ENCODE data around the gene IER3IP1.
"Not testable (repeated sequence)": the region's sequence is repeated elsewhere in the genome, so short reads cannot be mapped to it uniquely, and the experiment has no call there.

Gene IER3IP1

GRCh38 chr18:47158404-47158803 lies 17.8 kb downstream of the IER3IP1 start:
- not testable (repeated sequence) for DNase-seq (ENCODE audit: low read depth)

- DNase-seq (ENCODE audit: low read depth), result no peak
These were observed 24.7 kb downstream of the IER3IP1 start for GRCh38 chr18:47151439-47151838.

- no peak for DNase-seq (ENCODE audit: low read depth)
These were observed 25.3 kb downstream of the IER3IP1 start for GRCh38 chr18:47150824-47151366.

GRCh38 chr18:47150029-47150823 lies 25.9 kb downstream of the IER3IP1 start, which contains the start of gene HDHD2:
TSS of gene HDHD2 (minus strand) at chr18:47150500. CDS start at chr18:47136439, 14,061 bp downstream.
- DNase-seq (ENCODE audit: low read depth), result peak; percentile 55

GRCh38 chr18:47149457-47150028 lies 26.6 kb downstream of the IER3IP1 start:
- no peak for DNase-seq (ENCODE audit: low read depth)

GRCh38 chr18:47146206-47146605 lies 30.0 kb downstream of the IER3IP1 start:
- DNase-seq (ENCODE audit: low read depth), result no peak

GRCh38 chr18:47143899-47144485 lies 32.2 kb downstream of the IER3IP1 start:
- DNase-seq (ENCODE audit: low read depth), result no peak

- no peak for DNase-seq (ENCODE audit: low read depth)
These were observed 33.0 kb downstream of the IER3IP1 start for GRCh38 chr18:47143153-47143552.

GRCh38 chr18:47141289-47141688 lies 34.9 kb downstream of the IER3IP1 start:
- no peak for DNase-seq (ENCODE audit: low read depth)

- DNase-seq (ENCODE audit: low read depth), result no peak
These were observed 55.0 kb downstream of the IER3IP1 start for GRCh38 chr18:47121146-47121545.

GRCh38 chr18:47120428-47120827 lies 55.7 kb downstream of the IER3IP1 start:
- DNase-seq (ENCODE audit: low read depth), result no peak

GRCh38 chr18:47118981-47119380 lies 57.2 kb downstream of the IER3IP1 start:
- no peak for DNase-seq (ENCODE audit: low read depth)

- DNase-seq (ENCODE audit: low read depth), result no peak
These were observed 61.0 kb downstream of the IER3IP1 start for GRCh38 chr18:47115205-47115604.

GRCh38 chr18:47113796-47114540 lies 62.2 kb downstream of the IER3IP1 start:
- no peak for DNase-seq (ENCODE audit: low read depth)

- DNase-seq (ENCODE audit: low read depth), result no peak
These were observed 65.5 kb downstream of the IER3IP1 start for GRCh38 chr18:47110492-47111274.

GRCh38 chr18:47109720-47110119 lies 66.4 kb downstream of the IER3IP1 start:
- DNase-seq (ENCODE audit: low read depth), result no peak

GRCh38 chr18:47108998-47109405 lies 67.2 kb downstream of the IER3IP1 start:
- no peak for DNase-seq (ENCODE audit: low read depth)

GRCh38 chr18:47108373-47108772 lies 67.8 kb downstream of the IER3IP1 start:
- DNase-seq (ENCODE audit: low read depth), result no peak

Measured in T-helper 22 cell (primary cell).